Hepatocyte (in vitro differentiated cells): ENCODE data around the gene DOCK4.

ENCODE experiments used
- EZH2 ChIP-seq: fragments of 200-600 bp; sonication (generic); IDR thresholded peaks from 2 replicates; pipeline ENCODE4 v1.6.1; 2016; ENCODE audit warnings: antibody characterized with exemption, mild to moderate bottlenecking, borderline replicate concordance
- EZH2phosphoT487 ChIP-seq: fragments of 200-600 bp; sonication (generic); IDR thresholded peaks from one replicate; pipeline ENCODE4 v1.6.1; 2018; ENCODE audit warnings: antibody characterized with exemption, mild to moderate bottlenecking, low read depth, moderate library complexity; ENCODE audit not compliant: unreplicated experiment, severe bottlenecking
- TF ChIP-seq, protein P1 (sequence below): fragments of 200-600 bp; sonication (generic); IDR thresholded peaks from 2 replicates; pipeline ENCODE4 v1.5.1; 2016; ENCODE audit warnings: antibody characterized with exemption, mild to moderate bottlenecking; ENCODE audit not compliant: poor library complexity

DNA sequence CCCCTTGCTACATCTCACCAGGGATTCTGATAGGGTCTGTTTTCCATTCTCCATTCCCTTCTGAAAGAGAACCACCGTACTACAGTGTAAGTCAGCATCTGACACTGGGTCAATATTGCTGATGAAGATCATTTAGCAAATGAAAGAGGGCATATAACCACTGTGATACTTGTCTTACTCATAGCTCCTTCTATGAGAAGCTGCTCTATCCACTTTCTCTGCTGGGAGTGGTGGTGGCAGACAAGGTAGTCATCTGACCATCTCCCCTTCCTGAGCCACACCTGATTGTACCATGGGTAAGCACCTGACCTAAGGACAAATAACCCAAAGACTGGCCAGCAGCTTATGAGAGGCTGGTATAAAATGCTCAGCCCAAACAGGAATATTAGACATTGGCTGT lies 220.4 kb downstream of the DOCK4 start:
- no peak for TF ChIP-seq EZH2phosphoT487
- TF ChIP-seq, protein P1, sequence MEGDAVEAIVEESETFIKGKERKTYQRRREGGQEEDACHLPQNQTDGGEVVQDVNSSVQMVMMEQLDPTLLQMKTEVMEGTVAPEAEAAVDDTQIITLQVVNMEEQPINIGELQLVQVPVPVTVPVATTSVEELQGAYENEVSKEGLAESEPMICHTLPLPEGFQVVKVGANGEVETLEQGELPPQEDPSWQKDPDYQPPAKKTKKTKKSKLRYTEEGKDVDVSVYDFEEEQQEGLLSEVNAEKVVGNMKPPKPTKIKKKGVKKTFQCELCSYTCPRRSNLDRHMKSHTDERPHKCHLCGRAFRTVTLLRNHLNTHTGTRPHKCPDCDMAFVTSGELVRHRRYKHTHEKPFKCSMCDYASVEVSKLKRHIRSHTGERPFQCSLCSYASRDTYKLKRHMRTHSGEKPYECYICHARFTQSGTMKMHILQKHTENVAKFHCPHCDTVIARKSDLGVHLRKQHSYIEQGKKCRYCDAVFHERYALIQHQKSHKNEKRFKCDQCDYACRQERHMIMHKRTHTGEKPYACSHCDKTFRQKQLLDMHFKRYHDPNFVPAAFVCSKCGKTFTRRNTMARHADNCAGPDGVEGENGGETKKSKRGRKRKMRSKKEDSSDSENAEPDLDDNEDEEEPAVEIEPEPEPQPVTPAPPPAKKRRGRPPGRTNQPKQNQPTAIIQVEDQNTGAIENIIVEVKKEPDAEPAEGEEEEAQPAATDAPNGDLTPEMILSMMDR, result no peak
- TF ChIP-seq EZH2, result no peak
